Common myeloid progenitor, CD34-positive (primary cell): Measurements from ENCODE around the gene ARHGEF28.
A peak's percentile ranks its signal among the peaks of the same experiment; 100 is the strongest.

Source experiments
- CTCF ChIA-PET: fragments of 350-600 bp; sonication (Branson Sonifier 250); formaldehyde crosslinking; loops from one replicate; lab custom pipeline; 2021; ENCODE audit warnings: antibody characterized with exemption; lab: Charles Lee
- POLR2A ChIA-PET: fragments of 350-600 bp; sonication (Branson Sonifier 250); formaldehyde crosslinking; loops from one replicate; lab custom pipeline; 2021; ENCODE audit warnings: antibody characterized with exemption; lab: Charles Lee
- DNase-seq, 3 donors: peaks; one replicate each; pipeline versions ENCODE4 v3.0.0 to v3.0.0-alpha.2; 2013
- H3K27ac ChIP-seq, 2 experiments: 1 replicate in 1 of 2; 2 replicates in 1 of 2; pipeline ENCODE4 v1.7.0; 2013; ENCODE audit warnings: inconsistent platforms in 2 of 2, low read length in 2 of 2, mild to moderate bottlenecking in 2 of 2, low read depth in 1 of 2, moderate library complexity in 1 of 2; ENCODE audit not compliant: severe bottlenecking in 2 of 2, insufficient read depth in 1 of 2, poor library complexity in 1 of 2
- H3K27me3 ChIP-seq, 5 experiments: replicated peaks in 2 of 5; 1 replicate in 3 of 5; 2 replicates in 2 of 5; pipeline versions ENCODE4 v1.6.1 to v1.7.0; 2013; ENCODE audit warnings: low read length in 4 of 5, mild to moderate bottlenecking in 2 of 5, moderate library complexity in 2 of 5, inconsistent platforms in 1 of 5; ENCODE audit not compliant: insufficient read depth in 5 of 5, control insufficient read depth in 4 of 5
- H3K36me3 ChIP-seq, 4 experiments: 1 replicate in 2 of 4; 2 replicates in 2 of 4; pipeline versions ENCODE4 v1.6.1 to v1.7.0; 2013; ENCODE audit warnings: low read length in 3 of 4, control low read depth in 1 of 4, mild to moderate bottlenecking in 1 of 4; ENCODE audit not compliant: control insufficient read depth in 4 of 4, insufficient read depth in 4 of 4
- H3K4me1 ChIP-seq, 4 experiments: 1 replicate in 3 of 4; 2 replicates in 1 of 4; pipeline versions ENCODE4 v1.6.1 to v1.7.1; 2013; ENCODE audit warnings: low read length in 3 of 4, mild to moderate bottlenecking in 3 of 4, control low read depth in 1 of 4, inconsistent platforms in 1 of 4, moderate library complexity in 1 of 4; ENCODE audit not compliant: control insufficient read depth in 4 of 4, insufficient read depth in 4 of 4; ENCODE audit errors: control extremely low read depth in 1 of 4
- H3K4me3 ChIP-seq, 7 experiments: 1 replicate in 4 of 7; 2 replicates in 3 of 7; pipeline versions ENCODE4 v1.5.1 to v1.7.0; 2013; ENCODE audit warnings: mild to moderate bottlenecking in 7 of 7, low read length in 6 of 7, moderate library complexity in 6 of 7, inconsistent platforms in 2 of 7, low read depth in 2 of 7, control low read depth in 1 of 7; ENCODE audit not compliant: insufficient read depth in 4 of 7, control insufficient read depth in 1 of 7; ENCODE audit errors: extremely low read depth in 1 of 7
- H3K9me3 ChIP-seq, 5 experiments: 1 replicate in 4 of 5; 2 replicates in 1 of 5; pipeline versions ENCODE4 v1.6.1 to v1.7.1; 2013; ENCODE audit warnings: low read length in 4 of 5, mild to moderate bottlenecking in 2 of 5, inconsistent platforms in 1 of 5, low read depth in 1 of 5, moderate library complexity in 1 of 5; ENCODE audit not compliant: control insufficient read depth in 4 of 5, insufficient read depth in 2 of 5; ENCODE audit errors: control extremely low read depth in 1 of 5
- WGBS: methylation state at CpG from one replicate; pipeline ENCODE4 v1.1.5; 2013; ENCODE audit not compliant: insufficient coverage; 5-methylcytosine and 5-hydroxymethylcytosine counted together

ARHGEF28 gene

DNA sequence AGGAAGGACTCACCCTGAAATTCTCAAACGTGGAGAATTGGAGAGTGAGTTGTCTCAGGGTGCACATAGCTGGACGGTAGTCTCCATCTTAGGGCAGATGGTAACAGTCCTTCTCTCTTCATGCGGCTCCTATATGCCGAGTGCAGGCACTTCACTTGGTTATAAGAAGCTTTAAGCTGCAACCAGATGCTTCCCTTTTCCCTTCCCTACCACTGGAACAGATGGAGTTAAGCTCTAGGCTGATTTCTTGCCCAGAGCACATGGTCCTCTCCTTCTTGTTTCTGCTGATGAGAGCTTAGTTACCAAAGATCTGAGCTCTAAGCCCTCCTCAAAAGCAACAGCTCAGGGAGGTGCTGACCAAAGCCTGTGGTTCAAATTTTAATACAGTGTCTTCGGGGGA is 355.7 kb downstream of the ARHGEF28 start:
- CTCF ChIA-PET = interaction anchor here (1.1 kb wide), 1 partner anchor 665 kb away, joined by 3 read pairs; no protein-coding TSS in a partner anchor

DNA sequence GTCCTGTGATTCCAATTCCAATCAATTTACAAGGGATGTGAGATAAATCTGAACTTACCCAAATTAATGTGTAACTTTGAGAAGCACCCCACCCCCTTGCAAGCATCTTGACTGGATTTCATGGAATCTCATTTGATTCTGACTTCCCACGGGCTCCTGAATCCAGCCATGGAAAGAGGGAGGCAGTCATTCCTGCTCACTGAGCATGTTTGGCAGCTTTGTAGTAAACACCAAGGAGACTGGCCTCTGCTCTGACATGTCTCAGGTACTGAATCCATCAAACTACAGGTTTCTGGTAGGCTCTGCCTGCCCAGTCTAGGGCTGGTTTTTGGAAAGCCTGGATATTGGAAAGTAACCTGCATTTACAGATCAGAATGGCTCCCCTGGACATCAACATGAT is 357.6 kb downstream of the ARHGEF28 start:
- H3K36me3 ChIP-seq = no peaks in the 10 kb centered on the region
- H3K27me3 ChIP-seq = peaks cover 0 to 2% (median 0%) of the 10 kb centered on the region in 5 experiments
- ChIA-PET POLR2A (no interaction called here), CTCF (no interaction called here)
- H3K27ac ChIP-seq = no peak overlapping the region
- H3K4me1 ChIP-seq = no peaks in the 10 kb centered on the region
- H3K9me3 ChIP-seq = peaks cover 0 to 2% (median 0%) of the 10 kb centered on the region in 5 experiments
- WGBS = 88% methylated on average over 1 of the region's 1 CpG
- no peak for DNase-seq
- H3K4me3 ChIP-seq = no peak overlapping the region

More for the DNA sequence above, 355.7 kb downstream of the ARHGEF28 start:
- POLR2A ChIA-PET = interaction anchor here (0.6 kb wide), 1 partner anchor 27 kb away, joined by 3 read pairs; no protein-coding TSS in a partner anchor
- DNase-seq = no peak
- Histone ChIP-seq H3K27ac (no peak overlapping the region), H3K4me1 (no peaks in the 10 kb centered on the region), H3K4me3 (no peak overlapping the region), H3K27me3 (peaks cover 0 to 2% (median 0%) of the 10 kb centered on the region in 5 experiments), H3K36me3 (no peaks in the 10 kb centered on the region), H3K9me3 (peaks cover 0 to under 1% (median 0%) of the 10 kb centered on the region in 5 experiments)
- 94% methylated on average over 5 of the region's 5 CpGs for WGBS

DNA sequence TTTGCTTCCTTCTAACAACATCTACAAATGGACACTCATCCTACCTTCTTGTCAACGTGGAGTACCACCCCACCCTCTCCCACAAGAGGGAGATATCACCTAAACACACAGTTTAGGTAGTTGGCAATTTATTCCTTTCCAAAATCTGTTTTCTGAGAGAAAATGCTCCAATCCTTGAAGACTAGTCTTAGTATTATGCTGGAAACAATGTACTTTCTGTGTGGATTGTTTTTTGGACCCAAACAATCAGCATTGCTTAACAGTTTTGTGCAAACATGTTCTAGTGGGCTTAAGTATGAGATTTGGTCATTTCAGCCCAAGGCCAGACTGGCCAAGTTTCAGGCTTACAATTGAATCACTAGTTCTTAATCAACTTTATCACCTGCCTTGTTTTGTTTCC is 359.1 kb downstream of the ARHGEF28 start:
- CTCF ChIA-PET = interaction anchor here (1.1 to 1.2 kb wide), 3 partner anchors 12 to 659 kb away, joined by 3 to 5 read pairs (median 4); no protein-coding TSS in a partner anchor
- 25% methylated on average over 1 of the region's 1 CpG for WGBS

DNA sequence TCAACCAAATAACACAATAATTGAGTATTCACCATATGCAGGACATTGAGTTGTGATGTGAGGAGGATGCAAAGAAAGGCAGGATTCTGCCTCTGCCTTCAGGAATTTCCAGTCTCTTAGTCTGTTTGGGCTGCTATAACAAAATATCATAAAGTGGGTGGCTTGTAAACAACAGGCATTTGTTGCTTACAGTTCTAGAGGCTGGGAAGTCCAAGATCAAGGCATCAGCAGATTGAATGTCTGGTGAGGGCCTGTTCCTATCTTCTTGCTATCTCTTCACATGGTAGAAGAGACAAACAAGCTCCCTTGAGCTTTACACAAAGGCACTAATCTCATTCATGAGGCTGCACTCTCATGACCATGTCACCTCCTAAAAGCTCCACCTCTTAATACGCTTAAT is 360.7 kb downstream of the ARHGEF28 start:
- H3K36me3 ChIP-seq = no peaks in the 10 kb centered on the region
- no peak overlapping the region for H3K27ac ChIP-seq
- peaks cover 0 to 2% (median 0%) of the 10 kb centered on the region in 5 experiments for H3K9me3 ChIP-seq
- CTCF ChIA-PET = interaction anchor here (0.9 to 1.2 kb wide), 2 partner anchors 46 to 663 kb away, joined by 3 to 4 read pairs; no protein-coding TSS in a partner anchor
- no peak for DNase-seq
- 100% methylated on average over 1 of the region's 1 CpG for WGBS
- no peak overlapping the region for H3K4me3 ChIP-seq
- H3K27me3 ChIP-seq = peaks cover 0 to 2% (median 0%) of the 10 kb centered on the region in 5 experiments
- H3K4me1 ChIP-seq = peaks cover 0 to 3% (median 1%) of the 10 kb centered on the region in 4 experiments
- POLR2A ChIA-PET = no interaction called here

More for the DNA sequence above, 359.1 kb downstream of the ARHGEF28 start:
- POLR2A ChIA-PET = no interaction called here
- peaks cover 0 to 2% (median 0%) of the 10 kb centered on the region in 5 experiments for H3K27me3 ChIP-seq
- H3K36me3 ChIP-seq = no peaks in the 10 kb centered on the region
- no peak overlapping the region for H3K4me3 ChIP-seq
- H3K4me1 ChIP-seq = no peaks in the 10 kb centered on the region
- DNase-seq = peak; percentile 25 to 54 (median 33)
- H3K27ac ChIP-seq = no peak overlapping the region
- H3K9me3 ChIP-seq = peaks cover 0 to 2% (median 0%) of the 10 kb centered on the region in 5 experiments

DNA sequence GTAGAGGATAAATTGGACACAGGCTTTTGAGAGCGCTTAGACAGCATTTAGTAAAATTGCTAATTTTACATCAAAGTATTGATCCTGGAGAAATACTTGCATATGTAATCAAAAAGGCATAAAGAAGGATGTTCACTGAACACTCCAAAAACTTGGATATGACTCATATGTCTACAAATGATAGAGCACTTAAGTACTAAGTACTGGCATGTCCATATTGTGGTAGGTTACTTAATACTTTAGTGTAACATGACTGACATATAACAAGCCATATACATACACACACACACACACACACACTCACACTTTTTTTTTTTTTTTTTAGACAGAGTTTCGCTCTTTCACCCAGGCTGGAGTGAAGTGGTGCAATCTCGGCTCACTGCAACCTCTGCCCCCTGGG is 361.9 kb downstream of the ARHGEF28 start:
- POLR2A ChIA-PET = no interaction called here
- CTCF ChIA-PET = interaction anchor here (0.9 to 1.1 kb wide), 2 partner anchors 47 to 85 kb away, joined by 3 to 5 read pairs; no protein-coding TSS in a partner anchor
- H3K4me3 ChIP-seq = no peak overlapping the region
- no peaks in the 10 kb centered on the region for H3K36me3 ChIP-seq
- no peak overlapping the region for H3K27ac ChIP-seq
- no peaks in the 10 kb centered on the region for H3K27me3 ChIP-seq
- H3K4me1 ChIP-seq = peaks cover 0 to 3% (median 1%) of the 10 kb centered on the region in 4 experiments
- no CpG with 5 or more reads among the region's 3 CpGs for WGBS
- peaks cover 0 to 2% (median 0%) of the 10 kb centered on the region in 5 experiments for H3K9me3 ChIP-seq
- DNase-seq = no peak

DNA sequence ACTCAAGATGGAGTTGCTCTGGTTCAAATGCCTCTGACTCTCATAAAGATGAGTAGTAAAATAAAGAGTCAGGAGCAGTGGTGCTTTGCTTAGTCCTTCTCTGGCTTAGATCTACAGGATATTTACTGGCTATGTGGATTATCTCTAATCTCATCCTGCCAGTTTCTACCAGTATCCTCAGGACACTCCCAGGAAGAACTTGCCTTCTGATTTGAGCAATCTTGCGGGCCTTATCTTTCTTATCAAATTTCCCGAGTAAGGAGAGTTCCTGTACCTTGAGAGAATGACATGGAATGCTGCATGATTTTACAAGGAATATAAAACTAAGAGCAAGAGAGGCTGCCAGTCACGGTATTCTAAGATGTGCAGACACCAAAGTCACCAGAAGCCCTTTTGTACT is 364.0 kb downstream of the ARHGEF28 start:
- H3K9me3 ChIP-seq = peaks cover 0 to 7% (median 0%) of the 10 kb centered on the region in 5 experiments
- DNase-seq = no peak
- 22% methylated on average over 3 of the region's 3 CpGs for WGBS
- H3K4me1 ChIP-seq = peaks cover 0 to 3% (median 1%) of the 10 kb centered on the region in 4 experiments
- POLR2A ChIA-PET = no interaction called here
- no peak overlapping the region for H3K27ac ChIP-seq
- no peaks in the 10 kb centered on the region for H3K36me3 ChIP-seq
- H3K4me3 ChIP-seq = no peak overlapping the region
- CTCF ChIA-PET = no interaction called here
- no peaks in the 10 kb centered on the region for H3K27me3 ChIP-seq
